Measurements from ENCODE around the gene CFAP221.
"Not testable (repeated sequence)": the region's sequence is repeated elsewhere in the genome, so short reads cannot be mapped to it uniquely, and the experiment has no call there.

Gene CFAP221

DNA sequence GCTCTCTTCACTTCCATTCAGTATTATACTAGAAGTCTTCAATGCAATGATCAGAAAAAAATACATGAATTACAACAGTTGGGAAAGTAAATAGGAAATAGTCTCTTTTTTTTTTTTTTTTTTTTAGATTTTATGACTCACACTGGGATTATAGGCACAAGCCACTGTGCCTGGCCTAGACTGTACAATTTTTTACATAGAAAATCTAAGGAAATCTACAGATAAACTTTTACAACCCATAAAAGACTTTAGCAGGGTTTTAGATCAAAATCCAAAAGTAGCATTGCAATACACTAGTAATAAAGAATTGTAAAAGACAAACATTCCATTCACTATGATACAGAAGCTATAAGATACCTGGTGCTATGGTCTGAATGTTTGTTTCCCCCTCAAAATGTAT, 39.0 kb downstream of the CFAP221 start:
- in situ Hi-C loops (cut with HindIII; ENCODE audit: low sequenced_read_pairs), result no loop called here

GRCh38 chr2:119584469-119584868, 40.2 kb downstream of the CFAP221 start:
- in situ Hi-C loops (cut with HindIII; ENCODE audit: low sequenced_read_pairs), result no loop called here

DNA sequence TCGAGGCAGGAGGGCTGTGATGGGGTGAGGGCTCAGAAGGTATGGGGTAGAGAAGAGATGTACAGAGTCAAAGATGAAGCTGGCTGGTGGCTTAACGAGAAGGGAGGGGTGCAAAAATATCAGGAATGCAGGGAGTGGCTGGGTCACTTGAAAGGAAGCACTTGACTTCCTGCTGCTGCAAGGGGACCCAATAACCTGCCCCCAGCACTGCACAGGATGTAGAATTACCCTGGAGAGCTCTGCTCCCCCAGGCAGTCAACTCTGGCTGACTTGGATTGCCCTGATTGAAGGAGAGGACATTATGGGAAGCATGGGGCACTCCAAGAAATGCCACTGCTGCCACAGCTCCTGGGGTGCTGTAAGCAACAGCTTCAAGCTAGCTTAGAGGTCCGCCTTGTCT, 41.8 kb downstream of the CFAP221 start:
- in situ Hi-C loops (cut with HindIII; ENCODE audit: low sequenced_read_pairs), result no loop called here

- in situ Hi-C loops (cut with HindIII; ENCODE audit: low sequenced_read_pairs), result no loop called here
These were observed 46.6 kb downstream of the CFAP221 start for GRCh38 chr2:119590873-119591272.

DNA sequence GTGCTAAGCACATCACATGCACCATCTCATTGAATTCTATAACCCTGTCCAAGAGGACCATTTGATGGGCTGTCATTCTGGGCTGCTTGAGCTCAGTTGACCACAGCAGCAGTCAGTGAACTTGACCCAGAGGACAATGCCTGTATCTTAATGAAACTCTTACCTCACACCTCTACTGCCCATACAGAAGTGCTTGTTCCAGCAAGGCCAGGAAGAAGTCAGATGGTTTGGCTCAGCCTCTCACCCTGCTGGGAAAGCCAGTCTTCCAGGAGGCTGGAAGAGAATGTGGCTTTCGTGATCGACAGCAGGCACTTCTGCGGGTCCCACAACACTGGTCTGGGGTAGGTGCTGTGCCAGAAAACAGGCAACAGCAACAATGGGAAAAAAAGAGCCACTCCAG, 47.3 kb downstream of the CFAP221 start:
- in situ Hi-C loops (cut with HindIII; ENCODE audit: low sequenced_read_pairs), result no loop called here

DNA sequence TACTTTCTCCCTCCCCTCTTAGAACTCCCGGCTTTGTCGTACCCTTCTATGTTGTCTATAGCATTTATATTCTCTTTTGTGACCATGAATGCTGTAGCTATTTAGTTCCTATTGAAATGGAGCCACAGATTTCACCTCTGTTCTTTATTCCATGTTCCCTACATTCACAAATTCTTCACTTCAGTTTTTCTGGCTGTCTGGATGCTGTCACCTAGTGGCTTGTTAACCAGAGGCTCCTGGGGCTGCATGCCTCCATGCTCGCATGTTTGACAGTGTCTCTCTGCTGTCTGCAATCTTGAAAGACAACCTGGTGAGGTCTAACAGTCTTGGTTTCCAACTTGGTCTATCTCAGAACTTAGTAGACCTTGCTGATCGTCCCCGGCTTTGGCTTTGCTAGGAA, 48.2 kb downstream of the CFAP221 start:
- in situ Hi-C loops (cut with HindIII; ENCODE audit: low sequenced_read_pairs), result no loop called here

DNA sequence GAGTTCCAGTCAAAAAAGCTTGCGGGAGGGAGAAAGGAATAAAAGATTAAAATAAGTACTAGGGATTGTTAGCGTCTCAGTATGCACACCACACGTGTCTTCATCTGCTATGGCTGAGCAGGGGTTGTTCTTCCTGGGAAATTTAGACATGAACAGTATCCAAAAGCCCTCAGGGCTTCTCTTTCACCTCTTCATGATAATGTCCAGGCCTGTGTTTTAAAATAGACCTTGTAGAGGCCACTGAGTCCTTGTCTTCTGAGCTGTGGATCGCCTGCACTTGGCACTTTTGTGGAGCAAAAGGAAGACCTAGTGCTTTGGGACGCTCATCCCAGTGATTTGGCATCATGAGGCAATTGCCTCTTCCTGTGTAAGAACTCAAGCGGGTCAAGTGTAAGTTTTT, 52.4 kb downstream of the CFAP221 start:
- in situ Hi-C loops (cut with HindIII; ENCODE audit: low sequenced_read_pairs), result no loop called here

DNA sequence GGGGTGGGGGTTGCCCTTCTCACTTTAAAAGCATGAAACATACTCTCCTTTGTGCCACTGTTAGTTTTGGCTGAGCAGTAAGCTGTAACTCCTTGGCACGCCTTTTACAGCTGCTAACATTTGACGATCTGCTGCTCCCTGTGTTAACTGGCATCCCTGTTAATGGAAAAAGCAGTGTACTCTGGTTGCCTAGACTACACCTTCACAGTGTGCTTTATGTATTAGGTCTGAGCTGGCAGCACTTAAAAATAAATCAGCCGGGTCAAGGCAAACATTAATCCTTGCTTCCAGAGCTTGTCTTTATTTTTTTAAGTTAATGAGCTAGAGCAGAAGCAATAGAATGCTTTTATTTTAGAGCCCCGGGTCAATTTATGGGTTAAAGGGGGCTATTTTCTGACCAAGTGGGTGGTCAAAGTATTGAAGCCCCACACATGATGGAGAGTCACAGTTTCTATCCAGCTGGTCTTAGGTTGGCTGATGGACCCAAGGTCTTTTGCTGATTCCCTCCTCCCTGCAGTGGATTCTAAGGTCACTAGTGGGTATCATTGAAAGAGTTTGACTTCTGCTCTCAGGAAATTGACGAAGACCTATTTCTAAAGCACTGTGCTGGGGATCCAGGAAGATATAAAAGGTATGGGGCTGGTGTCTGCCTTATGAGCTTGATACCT, 54.5 kb downstream of the CFAP221 start:
- in situ Hi-C loops (cut with HindIII; ENCODE audit: low sequenced_read_pairs), result no loop called here

DNA sequence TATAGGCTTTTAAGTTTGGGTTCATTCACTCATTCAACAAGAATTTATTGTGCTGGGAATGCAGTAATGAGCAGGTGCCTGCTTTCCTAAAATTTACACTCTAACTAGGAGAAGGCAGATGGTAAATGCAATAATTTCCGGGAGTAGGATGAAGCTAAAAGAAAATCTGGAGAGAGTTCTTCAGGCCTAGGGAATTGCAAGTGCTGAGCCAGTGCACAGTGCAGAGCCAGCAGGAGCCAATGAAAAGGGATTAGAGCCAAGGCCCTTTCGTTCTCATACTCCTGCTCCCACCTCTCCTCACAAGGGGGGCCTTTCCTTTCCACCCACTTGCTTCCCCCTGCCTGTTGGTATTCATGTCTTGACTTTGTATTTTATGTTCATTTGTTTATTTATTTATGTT, 55.1 kb downstream of the CFAP221 start:
- in situ Hi-C loops (cut with HindIII; ENCODE audit: low sequenced_read_pairs), result no loop called here

DNA sequence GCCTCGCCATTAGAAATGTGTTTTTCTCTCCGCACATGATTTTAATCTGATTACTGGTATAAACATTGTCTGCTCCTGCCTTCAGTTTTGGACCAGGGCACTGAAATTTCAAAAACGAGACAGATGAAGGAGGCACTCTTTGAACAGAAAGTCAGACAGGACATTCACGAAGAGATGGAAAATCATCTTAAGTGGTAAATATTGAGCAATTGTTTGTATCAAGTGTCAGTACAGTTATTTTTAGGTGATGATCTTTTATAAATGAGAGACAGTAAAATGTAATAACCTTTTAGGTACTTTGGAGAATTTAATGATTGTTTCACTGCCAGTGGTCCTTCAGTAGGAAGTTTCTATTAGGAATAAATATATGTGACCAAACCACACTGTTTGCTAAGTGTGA, 60.8 kb downstream of the CFAP221 start:
- in situ Hi-C loops (cut with HindIII; ENCODE audit: low sequenced_read_pairs), result loop anchor here (5.0 kb wide), 1 partner anchor 33 kb away; no protein-coding TSS in a partner anchor

DNA sequence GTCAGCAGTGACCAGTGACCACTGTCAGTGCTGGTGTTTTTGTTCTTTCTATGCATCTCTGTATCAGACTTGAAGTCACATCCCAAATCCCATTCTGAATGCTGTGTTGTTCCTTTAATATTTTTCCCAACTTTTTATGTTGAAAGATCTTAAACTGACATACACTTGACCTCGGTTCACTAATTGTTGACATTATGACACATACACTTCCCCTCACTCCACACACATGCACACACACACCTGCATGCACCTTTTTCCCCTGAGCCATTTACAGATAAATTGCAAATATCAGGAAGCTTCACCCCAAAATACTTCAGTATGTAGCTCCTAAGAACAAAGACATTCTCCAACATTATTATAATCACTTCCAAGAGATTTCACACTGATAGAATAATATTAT, 62.4 kb downstream of the CFAP221 start:
- in situ Hi-C loops (cut with HindIII; ENCODE audit: low sequenced_read_pairs), result loop anchor here (5.0 kb wide), 1 partner anchor 34 kb away; no protein-coding TSS in a partner anchor

- in situ Hi-C loops (cut with HindIII; ENCODE audit: low sequenced_read_pairs), result loop anchor here (5.0 kb wide), 1 partner anchor 36 kb away; no protein-coding TSS in a partner anchor
These were observed 64.3 kb downstream of the CFAP221 start for GRCh38 chr2:119608553-119608952.

DNA sequence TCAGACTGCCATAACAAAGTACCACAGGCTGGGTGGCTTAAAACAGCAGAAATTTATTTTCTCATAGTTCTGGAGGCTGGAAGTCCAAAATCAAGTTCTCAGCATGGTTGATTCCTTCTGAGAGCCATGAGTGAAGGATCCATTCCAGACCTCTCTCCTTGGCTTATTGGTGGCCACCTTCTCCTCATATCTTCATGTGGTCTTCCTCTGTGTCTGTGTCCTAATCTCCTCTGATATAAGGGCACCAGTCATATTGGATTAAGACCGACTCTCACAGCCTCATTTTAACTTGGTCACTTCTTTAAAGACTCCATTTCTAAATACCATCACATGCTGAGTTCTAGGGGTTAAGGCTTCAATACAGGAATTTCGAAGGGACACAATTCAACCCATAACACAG, 65.1 kb downstream of the CFAP221 start:
- in situ Hi-C loops (cut with HindIII; ENCODE audit: low sequenced_read_pairs), result loop anchor here (5.0 kb wide), 1 partner anchor 37 kb away; no protein-coding TSS in a partner anchor

DNA sequence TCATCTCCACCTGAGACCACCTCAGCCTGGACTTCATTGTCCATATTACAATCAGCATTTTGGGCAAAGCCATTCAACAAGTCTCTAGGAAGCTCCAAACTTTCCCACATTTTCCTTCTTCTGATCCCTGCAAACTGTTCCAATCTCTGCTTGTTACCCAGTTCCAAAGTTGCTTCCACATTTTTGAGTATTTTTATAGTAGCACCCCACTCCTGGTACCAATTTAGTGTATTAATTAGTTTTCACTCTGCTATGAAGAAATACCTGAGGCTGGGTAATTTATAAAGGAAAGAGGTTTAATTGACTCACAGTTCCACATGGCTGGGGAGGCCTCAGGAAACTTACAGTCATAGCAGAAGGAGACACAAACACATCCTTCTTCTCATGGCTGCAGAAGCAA, 69.9 kb downstream of the CFAP221 start:
- in situ Hi-C loops (cut with HindIII; ENCODE audit: low sequenced_read_pairs), result not testable (repeated sequence)

- in situ Hi-C loops (cut with HindIII; ENCODE audit: low sequenced_read_pairs), result no loop called here
These were observed 72.2 kb downstream of the CFAP221 start for GRCh38 chr2:119616421-119616820.

DNA sequence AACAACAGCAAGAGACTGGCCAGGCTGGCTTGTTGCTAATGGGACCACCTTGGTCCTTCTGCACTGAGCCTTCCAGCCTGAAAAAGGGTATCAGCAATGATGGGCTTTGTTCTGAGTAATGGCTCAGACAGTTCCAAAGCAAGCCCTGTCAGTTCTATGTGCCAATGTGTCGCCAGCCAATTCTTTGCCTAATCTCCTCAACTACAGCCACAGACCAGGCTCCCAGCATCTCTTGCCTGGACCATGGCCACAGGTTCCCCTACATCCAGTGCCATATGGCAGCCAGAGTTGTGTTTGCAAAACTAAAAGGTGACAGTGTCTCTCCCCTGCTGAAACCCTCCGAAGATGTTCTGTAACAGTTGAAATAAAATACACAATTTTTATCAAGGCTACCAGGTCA, 73.2 kb downstream of the CFAP221 start:
- in situ Hi-C loops (cut with HindIII; ENCODE audit: low sequenced_read_pairs), result no loop called here

DNA sequence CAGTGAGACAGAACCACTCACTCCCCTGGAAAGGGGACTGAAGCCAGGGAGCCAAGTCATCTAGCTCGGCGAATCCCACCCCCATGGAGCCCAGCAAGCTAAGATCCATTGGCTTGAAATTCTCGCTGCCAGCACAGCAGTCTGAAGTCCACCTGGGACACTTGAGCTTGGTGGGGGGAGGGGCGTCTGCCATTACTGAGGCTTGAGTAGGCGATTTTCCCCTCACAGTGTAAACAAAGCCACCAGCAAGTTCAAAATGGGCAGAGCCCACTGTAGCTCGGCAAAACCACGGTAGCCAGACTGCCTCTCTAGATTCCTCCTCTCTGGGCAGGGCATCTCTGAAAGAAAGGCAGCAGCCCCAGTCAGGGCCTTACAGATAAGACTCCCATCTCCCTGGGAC, 74.5 kb downstream of the CFAP221 start:
- in situ Hi-C loops (cut with HindIII; ENCODE audit: low sequenced_read_pairs), result not testable (repeated sequence)

- in situ Hi-C loops (cut with HindIII; ENCODE audit: low sequenced_read_pairs), result no loop called here
These were observed 81.0 kb downstream of the CFAP221 start for GRCh38 chr2:119625226-119625625.

DNA sequence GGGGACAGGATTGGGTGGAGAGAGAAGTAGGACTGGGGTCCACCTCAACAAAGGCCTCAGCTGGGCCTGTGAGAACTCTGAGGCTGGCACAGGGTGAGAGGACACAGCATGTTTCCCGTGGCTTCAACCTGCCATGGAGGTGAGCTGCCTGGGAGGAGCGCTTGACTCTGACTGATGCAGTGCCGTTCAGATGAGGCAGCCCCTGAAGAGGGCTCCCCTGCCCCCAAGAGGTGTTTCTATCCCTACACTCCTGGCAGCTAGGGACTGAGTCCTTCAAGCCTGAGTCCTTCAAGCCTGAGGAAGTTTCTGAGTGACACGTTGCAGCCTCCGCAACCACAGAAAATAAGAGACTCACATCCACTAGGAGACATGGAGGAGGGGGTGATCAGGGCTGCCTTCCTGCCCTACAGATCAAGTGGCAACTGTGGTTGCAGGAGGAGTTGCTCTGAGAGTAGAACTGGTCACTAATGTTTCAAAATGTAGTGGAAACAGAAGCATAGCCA, 85.1 kb downstream of the CFAP221 start:
- in situ Hi-C loops (cut with HindIII; ENCODE audit: low sequenced_read_pairs), result no loop called here

- in situ Hi-C loops (cut with HindIII; ENCODE audit: low sequenced_read_pairs), result no loop called here
These were observed 85.9 kb downstream of the CFAP221 start for GRCh38 chr2:119630121-119630520.

DNA sequence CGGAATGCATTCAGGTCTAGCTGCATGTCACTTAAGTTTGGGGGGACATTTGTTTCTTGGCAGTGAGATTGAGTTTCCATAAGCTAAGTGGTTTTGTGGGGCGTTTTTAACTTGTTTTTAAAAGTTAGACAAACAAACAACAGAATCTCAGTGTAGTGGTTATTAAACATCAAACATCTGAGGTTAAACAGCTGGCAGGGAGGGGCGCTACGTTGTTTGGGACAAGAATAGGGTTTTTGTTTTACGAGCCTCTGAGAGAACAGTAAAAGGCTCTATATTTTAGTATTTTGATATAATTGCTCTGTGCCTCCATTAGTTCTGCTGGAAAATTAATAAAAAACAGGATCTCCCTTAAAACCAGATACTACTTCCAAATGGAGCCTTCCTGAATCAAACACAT, 93.1 kb downstream of the CFAP221 start:
- in situ Hi-C loops (cut with HindIII; ENCODE audit: low sequenced_read_pairs), result loop anchor here (5.0 kb wide), 1 partner anchor 35 kb away; no protein-coding TSS in a partner anchor

GRCh38 chr2:119638246-119638645, 94.0 kb downstream of the CFAP221 start:
- in situ Hi-C loops (cut with HindIII; ENCODE audit: low sequenced_read_pairs), result loop anchor here (5.0 kb wide), 1 partner anchor 34 kb away; no protein-coding TSS in a partner anchor
